GM19023 (cell line): ENCODE data around the gene RNF4.
A peak's percentile ranks its signal among the peaks of the same experiment; 100 is the strongest.
"Not testable (repeated sequence)": the region's sequence is repeated elsewhere in the genome, so short reads cannot be mapped to it uniquely, and the experiment has no call there.

ENCODE experiments used
- ATAC-seq: cut with Tn5 transposase; IDR thresholded peaks from one replicate; pipeline ENCODE4 v1.9.1; 2021; ENCODE audit warnings: mild to moderate bottlenecking, moderate library complexity; ENCODE audit not compliant: unreplicated experiment

The RNF4 gene, protein sequence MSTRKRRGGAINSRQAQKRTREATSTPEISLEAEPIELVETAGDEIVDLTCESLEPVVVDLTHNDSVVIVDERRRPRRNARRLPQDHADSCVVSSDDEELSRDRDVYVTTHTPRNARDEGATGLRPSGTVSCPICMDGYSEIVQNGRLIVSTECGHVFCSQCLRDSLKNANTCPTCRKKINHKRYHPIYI

DNA sequence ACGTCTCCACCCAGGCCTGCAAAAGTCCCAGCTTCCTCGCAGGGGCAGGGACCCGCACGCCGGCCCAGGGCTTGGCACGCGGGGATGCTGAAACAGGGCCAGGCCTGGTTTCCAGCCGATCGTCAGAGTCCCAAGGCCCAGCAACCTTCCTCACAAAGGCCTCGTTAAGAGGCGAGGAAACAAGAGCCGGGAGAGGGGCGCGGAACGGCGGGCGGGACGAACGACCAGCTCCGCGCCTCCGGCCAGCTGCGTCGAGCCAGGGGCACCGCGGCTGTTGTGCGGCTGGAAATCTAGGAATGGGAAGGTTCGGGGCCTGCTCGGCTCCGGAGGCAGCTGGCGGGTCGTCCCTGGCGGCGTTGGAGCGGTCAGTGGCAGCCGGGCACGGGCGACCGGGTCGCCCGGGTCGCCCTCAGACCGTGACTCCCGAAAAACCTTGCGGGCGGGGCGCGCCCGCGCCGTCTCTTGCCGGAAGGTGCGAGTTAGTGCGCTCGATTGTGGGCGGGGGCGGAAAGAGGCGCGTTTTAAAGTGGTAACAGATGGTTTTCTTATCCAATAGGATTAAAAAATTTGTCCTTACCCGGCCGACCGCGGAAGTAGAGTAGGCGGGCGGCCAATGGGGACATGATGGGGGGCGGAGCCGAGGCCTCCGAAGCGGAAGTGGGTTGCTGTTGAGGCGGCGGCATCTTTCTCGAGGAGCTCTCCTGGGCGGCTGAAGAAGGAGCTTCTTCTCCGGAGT is at the start of gene RNF4:
Gene RNF4, plus strand, starts transcription at position 651 of the 736 bp plus-strand sequence. CDS start 21,388 bp downstream, outside the sequence.
- peak; percentile 81 for ATAC-seq

DNA sequence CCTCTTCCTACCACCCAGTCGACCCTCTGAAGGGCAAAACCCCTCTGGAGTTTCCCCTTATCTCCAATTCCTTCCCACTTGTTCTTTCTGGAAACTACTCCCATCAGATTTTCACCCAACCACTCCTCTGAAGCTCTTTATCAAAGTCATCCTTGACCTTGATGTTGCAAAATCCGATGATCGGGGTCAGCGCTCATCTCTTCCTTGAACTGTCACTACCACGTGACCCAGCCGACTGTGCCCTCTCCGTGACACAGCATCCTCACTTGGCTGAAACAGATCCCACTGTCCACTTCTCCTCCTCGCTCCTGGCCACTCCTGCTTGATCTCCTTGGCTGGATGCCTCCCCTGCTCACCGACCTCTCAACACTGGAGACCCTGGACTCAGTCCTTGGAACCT is 49.1 kb upstream of the RNF4 start:
- ATAC-seq: no peak

GRCh38 chr4:2421928-2422327 is 47.0 kb upstream of the RNF4 start:
- no peak for ATAC-seq

DNA sequence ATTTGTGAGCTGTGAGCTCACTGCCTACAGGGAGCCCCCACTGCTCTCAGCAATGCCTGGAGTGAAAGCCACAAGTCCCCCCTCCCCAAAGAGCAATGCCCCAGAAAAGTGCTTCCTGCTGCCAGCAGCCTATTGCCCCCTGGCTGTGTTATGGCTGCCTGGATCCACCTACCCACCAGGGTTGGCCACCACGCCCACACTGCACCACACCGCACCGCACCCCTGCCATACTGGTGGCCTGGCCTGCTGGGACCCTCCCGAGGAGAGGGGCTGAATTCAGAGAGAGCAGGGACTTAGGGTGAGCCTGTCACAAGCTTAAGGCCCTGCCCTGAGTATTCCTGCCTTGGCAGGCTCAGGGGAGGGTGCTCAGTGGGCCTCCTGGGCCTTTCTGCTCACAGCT is 45.8 kb upstream of the RNF4 start:
- ATAC-seq: no peak

DNA sequence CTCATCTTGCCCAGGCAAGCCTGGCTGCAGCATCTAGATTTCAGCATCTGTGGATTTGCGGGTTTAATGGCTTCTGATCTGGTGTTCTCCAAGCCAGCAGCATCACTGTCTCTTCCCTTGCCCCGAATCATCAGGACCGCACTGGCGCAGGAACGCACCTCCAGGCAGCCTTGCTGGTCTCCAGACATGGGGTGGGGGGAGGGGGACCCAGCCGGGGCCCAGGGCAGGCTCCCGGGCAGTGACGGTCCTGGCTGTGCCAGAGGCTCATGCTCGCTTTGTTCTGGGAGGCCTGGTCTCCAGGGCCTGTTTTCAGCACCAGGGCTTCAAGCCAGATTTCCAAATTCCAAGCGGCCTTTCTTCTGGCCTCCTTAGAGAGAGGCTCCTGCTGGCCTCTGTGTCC is 45.2 kb upstream of the RNF4 start:
- ATAC-seq: no peak

DNA sequence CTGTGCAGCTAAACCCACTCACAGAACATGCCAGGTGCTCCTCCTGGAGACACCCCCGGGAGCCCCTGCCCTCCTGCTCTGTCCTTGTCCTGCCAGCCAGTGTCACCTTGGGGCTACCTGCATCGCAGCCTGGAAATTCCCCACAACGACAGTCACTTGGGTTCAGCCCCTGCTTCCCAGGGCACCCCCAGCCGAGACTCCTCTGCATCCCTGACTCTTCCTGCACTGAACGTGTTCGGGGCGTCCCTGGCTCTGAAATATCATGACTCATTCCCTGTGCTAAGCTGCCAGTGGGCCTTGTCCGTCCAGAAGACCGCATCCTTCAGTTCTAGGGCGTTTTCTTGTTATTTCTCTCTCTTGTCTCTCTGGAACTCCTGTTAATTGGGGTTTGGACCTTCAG is 44.3 kb upstream of the RNF4 start:
- ATAC-seq: no peak

GRCh38 chr4:2425386-2426068 is 43.4 kb upstream of the RNF4 start:
- no peak for ATAC-seq

- no peak for ATAC-seq
These were observed 42.9 kb upstream of the RNF4 start for GRCh38 chr4:2426069-2426397.

DNA sequence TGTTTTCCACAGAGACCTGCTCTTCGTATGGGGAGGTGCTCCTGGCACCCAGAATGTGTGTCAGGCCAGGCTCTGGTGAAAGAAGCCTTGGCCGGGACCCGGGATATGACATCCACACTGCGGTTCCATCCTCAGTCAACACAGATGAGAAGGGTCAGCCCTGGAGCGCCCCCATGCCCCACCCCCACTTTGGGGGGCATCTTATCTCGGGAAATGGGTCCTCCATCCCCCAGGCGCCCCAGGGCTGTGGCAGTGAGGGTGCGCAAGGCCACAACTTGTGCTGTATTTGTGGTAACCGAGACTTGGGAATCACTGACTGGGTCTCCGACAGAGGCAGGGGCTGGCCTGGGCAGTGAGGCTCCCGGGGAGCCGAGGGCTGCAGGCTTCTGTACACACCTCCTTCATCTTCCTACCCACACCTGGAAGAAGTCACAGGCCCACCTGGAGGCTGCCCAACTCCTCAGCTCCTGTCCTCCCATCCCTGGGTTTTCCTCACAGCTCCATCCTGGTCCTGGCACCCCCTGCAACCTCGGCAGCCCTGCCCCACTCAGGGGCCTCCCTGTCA is 42.1 kb upstream of the RNF4 start:
- ATAC-seq: no peak

- no peak for ATAC-seq
These were observed 41.2 kb upstream of the RNF4 start for GRCh38 chr4:2427383-2428334.

DNA sequence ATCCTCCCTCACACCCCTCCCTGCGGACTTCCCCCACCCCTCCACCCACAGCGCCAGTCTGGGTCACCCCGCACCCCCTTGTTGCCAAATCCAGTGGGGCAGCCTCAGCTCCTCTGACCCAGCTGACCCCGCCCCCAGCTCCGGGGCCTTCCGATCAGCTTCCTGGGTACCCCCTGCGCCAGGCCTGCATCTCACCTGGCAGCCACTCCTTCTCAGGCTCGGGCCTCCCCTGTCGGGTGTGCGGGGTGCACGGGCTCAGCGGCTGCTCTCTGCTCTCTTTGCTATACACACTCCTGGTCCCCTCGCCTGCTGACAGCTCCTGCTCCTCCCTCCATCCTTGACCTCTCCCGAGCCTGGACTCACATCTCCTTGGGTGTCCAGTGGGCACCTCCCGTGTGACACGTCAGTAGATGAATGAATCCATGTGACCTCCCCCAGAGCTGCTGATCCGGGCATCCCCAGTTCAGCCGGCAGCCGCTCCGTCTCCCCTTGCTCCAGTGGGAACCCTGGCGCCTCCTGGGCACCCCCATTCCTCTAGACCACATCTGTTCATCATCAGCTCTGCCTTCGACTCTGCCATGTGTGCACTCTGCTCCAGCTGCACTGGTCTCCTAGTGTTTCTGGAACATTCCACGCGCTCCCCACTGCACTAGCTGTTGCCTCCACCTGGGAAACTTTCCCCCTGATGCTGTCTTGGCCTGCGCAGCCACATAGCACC is 40.3 kb upstream of the RNF4 start:
- ATAC-seq: no peak

DNA sequence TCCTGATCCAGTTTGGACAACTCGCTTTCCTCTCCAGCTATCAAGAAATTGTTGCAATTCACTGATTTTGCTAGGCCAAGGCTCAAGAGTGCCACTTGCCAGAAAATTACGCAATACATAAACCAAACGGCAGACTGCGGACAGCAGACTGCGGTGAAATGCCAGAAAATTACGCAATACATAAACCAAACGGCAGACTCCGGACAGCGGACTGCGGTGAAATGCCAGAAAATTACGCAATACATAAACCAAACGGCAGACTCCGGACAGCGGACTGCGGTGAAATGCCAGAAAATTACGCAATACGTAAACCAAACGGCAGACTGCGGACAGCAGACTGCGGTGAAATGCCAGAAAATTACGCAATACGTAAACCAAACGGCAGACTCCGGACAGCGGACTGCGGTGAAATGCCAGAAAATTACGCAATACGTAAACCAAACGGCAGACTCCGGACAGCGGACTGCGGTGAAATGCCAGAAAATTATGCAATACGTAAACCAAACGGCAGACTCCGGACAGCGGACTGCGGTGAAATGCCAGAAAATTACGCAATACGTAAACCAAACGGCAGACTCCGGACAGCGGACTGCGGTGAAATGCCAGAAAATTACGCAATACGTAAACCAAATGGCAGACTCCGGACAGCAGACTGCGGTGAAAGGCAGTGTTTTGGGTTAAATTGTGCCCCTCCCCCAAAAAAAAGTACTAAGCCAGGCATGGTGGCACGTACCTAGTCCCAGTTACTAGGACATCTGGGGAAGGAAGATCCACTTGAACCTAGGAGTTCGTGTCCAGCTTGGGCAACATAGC is 38.8 kb upstream of the RNF4 start:
- ATAC-seq: not testable (repeated sequence)

DNA sequence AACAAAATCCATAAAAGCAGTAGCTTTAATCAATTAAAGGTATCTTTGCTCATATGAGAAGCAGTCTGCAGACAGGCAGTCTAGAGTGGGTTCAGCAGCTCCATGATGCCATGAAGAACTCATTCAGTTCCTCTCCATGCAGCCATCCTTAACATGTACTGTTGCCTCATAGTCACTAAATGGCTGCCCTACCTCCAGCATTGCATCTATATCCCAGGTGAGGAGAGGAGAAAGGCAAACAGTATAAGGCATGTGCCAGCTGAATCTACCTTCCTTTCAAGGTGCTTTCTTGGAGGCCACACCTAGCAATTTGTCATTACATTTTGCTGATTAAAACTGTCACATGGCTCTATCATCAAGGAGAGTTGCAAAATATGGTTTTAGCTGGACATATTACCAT is 36.9 kb upstream of the RNF4 start:
- no peak for ATAC-seq

DNA sequence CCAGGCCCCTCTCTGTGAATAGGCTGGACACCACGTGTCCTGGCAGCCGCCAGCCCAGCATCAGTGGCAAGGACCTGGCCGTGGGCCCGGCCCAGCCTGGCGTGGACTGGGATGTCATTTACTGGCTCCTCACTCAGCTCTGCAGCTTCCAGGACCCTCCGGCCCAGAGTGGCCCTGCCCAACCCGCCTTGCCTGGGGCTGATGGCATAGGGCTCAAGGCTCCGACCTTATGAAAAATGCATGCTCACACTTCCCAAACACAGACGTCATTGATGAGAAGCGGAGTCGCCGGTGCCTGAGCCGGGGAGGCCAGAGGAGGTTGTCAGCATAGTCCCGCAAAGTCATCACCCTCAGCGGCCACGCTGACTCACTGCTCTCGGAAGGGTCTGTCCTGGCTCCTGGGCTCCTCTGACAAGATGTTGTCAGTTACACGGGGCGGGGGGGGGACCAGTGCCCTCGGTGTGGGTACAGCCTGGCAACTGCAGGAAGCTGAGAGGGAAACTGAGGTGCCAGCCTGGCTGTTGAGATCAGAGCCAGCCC is 35.8 kb upstream of the RNF4 start:
- no peak for ATAC-seq

DNA sequence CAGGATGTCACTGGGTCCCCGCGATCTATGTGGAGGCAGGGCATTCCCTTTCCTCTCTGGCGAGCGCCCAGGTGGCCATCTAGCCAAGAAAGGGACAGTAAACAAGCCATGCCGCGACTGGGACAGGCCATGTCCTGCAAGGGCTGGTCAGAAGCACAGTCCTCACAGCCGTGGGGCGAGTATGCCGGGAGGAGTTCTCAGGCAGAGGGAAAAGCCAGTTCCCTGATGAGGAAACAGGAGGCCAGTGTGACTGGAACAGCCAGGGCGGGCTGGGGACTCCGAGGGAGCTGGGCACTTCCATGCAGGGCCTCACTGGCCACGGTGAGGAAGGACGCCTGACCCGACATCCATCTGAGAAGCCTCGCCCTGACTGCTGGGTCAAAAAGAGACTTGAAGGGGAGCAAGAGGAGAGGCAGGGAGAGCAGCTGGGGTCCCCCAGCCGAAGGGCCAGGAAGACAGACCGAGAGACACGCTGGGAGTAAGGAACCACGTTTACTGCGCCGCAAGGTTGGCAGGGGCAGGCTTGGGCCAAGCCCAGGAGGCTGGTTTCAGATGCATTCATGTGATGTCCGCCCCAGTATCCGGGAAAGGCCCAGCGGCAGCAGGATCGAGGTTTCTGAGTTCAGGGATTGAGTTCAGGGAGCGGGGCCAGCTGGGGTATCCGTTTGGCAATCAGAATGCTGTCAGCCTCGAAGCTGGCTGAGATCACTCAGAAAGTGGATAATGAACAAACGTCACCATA is 35.1 kb upstream of the RNF4 start:
- no peak for ATAC-seq

DNA sequence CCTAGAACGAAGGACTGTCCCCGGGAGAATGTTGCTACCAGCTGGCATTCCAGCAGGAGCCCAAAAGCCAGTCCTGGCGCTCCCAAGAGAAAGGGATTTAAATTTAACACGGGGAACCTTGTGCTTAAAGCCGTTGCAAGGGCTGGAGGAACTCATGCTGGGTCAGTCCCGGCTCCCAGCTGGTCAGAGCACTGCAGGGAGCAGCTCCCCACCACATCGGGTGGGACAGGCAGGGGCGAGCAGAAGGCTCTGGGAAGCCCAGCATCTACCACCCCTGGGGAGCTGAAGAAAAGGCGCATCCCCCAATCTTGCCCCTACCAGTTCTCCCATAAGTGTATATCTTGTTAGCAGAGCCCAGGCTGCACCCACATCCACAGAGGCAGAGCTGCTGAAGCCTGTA is 34.5 kb upstream of the RNF4 start:
- no peak for ATAC-seq

DNA sequence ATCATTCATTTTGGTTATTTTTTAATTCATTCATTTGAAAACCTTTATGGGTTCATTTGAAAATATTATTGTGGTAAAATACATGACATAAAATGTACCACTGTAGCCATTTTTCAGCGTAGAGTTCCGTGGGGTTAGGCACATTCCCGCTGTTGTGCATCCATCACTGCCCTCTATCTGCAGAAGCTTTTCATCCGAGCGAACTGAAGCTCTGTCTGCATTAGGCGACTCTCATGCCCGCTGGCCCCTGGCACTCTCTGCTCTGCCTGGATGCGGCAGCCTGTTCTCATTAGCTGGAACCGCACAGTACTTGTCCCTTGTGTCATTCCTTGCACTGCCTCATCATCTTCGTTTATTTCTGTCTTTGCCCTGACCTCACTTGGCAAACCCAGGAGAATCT is 32.6 kb upstream of the RNF4 start:
- no peak for ATAC-seq

DNA sequence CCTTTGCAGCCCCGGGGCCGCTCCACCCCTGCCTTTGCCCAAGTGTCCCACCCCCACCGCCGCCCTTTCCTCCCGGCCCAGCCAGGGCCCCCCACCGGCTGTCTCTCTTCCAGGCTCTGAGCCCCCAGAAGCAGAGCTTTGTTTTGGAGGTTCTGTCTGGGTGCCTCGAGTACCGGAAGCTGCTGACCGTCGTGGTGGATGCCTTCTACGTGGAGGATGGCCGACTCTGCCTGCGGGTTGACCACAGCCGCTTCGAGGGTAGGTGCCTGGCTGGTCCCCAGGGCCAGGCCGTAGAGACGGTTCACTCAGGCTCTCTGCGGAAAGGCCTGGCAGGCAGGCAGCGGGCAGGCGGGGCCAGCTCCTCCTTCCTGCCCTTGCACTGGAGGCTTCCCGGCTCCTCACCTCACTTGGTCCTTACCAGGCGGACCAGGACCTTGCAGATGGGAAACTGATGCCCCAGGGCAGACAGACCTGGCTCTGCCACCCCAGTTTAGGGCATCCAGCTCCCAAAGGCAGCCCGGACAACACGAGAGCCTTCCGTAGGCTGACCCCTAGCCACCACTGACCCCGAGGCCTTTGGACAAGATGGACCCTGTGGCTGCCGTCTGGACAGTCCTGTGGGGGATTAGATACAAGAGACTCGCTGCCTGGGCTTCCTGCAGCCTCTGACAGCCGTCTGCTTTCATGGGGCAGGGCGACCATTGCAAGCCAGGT is 32.0 kb upstream of the RNF4 start:
- ATAC-seq: no peak
